22Rv1 (cell line): ENCODE results near the gene NINJ2.
"Not testable (repeated sequence)": the region's sequence is repeated elsewhere in the genome, so short reads cannot be mapped to it uniquely, and the experiment has no call there.

Experiments
- CTCF ChIP-seq: fragments of 450-650 bp; IDR thresholded peaks from 2 replicates; pipeline ENCODE4 v1.5.1; 2017; ENCODE audit warnings: mild to moderate bottlenecking
- ZFX ChIP-seq: fragments of 450-650 bp; IDR thresholded peaks from 2 replicates; pipeline ENCODE4 v1.6.1; 2017; ENCODE audit warnings: antibody characterized with exemption, borderline replicate concordance

- TF ChIP-seq CTCF, ZFX: not testable (repeated sequence)
These were observed 34.5 kb downstream of the NINJ2 start for GRCh38 chr12:628742-629078.
